Gastroesophageal sphincter (tissue), 4 donors: ENCODE results near the gene MRPL32. TPM values are rescaled to one million over a fixed set of nuclear protein-coding genes. Genes with fewer than 3 reads are reported as not detected.

Experiments used
- ATAC-seq: fragments of 150-250 bp; one replicate; pipeline ENCODE4 v1.9.1; 2016; ENCODE audit warnings: mild to moderate bottlenecking, moderate library complexity
- H3K27ac ChIP-seq, 4 donors: fragments of 200-600 bp; sonication (generic) in 3 of 4; 1 replicate in 3 of 4; 2 replicates in 1 of 4; pipeline ENCODE4 v1.5.1; 2016 to 2019
- H3K27me3 ChIP-seq: fragments of 200-600 bp; sonication (generic); one replicate; pipeline ENCODE4 v1.5.1; 2019
- H3K36me3 ChIP-seq, 2 donors: fragments of 200-600 bp; sonication (generic); one replicate each; pipeline ENCODE4 v1.5.1; 2019; ENCODE audit warnings: control low read depth in 1 of 2
- H3K4me1 ChIP-seq, 3 donors: fragments of 200-600 bp; sonication (generic); 1 replicate in 2 of 3; 2 replicates in 1 of 3; pipeline ENCODE4 v1.5.1; 2016 to 2019; ENCODE audit warnings: control low read depth in 2 of 3
- H3K4me3 ChIP-seq, 2 donors: fragments of 200-600 bp; sonication (generic); one replicate each; pipeline ENCODE4 v1.5.1; 2019; ENCODE audit warnings: mild to moderate bottlenecking in 1 of 2, moderate library complexity in 1 of 2
- H3K9me3 ChIP-seq, 3 donors: fragments of 200-600 bp; sonication (generic); one replicate each; pipeline ENCODE4 v1.5.1; 2017 to 2019; ENCODE audit warnings: control low read depth in 2 of 3
- EP300 ChIP-seq: sonication (generic); formaldehyde crosslinking; IDR thresholded peaks from one replicate; pipeline ENCODE4 v1.6.1; 2017; ENCODE audit warnings: antibody characterized with exemption, mild to moderate bottlenecking
- POLR2A ChIP-seq, 2 donors: fragments of 450-650 bp; IDR thresholded peaks; one replicate each; pipeline ENCODE4 v1.6.1; 2017; ENCODE audit warnings: antibody characterized with exemption in 2 of 2, mild to moderate bottlenecking in 2 of 2, moderate library complexity in 1 of 2
- POLR2AphosphoS5 ChIP-seq: sonication (generic); formaldehyde crosslinking; IDR thresholded peaks from one replicate; pipeline ENCODE4 v1.6.1; 2017; ENCODE audit warnings: antibody characterized with exemption
- WGBS, 2 donors: methylation state at CpG; one replicate each; pipeline ENCODE4 v1.1.5; 2018; ENCODE audit warnings: low coverage in 1 of 2; 5-methylcytosine and 5-hydroxymethylcytosine counted together
- total RNA-seq, 4 donors: library from RNA; depleted of rRNA; stranded (reverse); fragments of >200 nt; gene quantifications; one replicate each; pipeline ENCODE4 v1.1.0, GENCODE V29; 2016
- TF ChIP-seq, protein P1 (sequence below), 4 experiments: fragments of 200-600 bp in 2 of 4; fragments of 450-650 bp in 2 of 4; sonication (generic) in 1 of 4; IDR thresholded peaks; one replicate each; pipeline ENCODE4 v1.5.1; 2017 to 2019; ENCODE audit warnings: antibody characterized with exemption in 4 of 4, mild to moderate bottlenecking in 2 of 4, moderate library complexity in 2 of 4

MRPL32 gene
- total RNA-seq, 4 donors from 2014 or later, result 45.6 to 68.7 (median 53.8) TPM

DNA sequence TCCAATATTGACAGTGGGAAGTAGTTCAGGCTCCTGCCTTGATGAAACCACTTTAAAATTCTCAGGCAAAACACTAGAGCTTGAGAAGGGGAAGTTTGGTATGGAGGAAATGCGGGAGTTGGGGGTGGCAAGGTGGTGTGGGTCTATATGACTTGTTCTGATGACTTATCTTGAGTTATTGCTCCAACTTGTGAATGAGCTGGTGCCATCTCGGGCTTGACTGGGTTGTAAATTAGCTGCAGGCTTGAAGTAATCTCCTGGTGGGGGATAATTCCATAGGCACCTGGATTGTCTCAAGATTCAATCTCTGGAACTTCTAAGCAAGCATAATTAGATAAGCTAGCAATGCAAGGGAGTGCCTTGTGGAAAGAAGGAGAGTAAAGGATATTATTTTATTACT is 29.0 kb downstream of the MRPL32 start:
- H3K36me3 ChIP-seq, result no peaks in the 10 kb centered on the region
- no peak overlapping the region for H3K4me3 ChIP-seq
- ATAC-seq, result no peak
- TF ChIP-seq POLR2AphosphoS5 (no peak), EP300 (no peak), POLR2A (IDR thresholded peaks at IDR 0.05) (no peak)
- TF ChIP-seq, protein P1, sequence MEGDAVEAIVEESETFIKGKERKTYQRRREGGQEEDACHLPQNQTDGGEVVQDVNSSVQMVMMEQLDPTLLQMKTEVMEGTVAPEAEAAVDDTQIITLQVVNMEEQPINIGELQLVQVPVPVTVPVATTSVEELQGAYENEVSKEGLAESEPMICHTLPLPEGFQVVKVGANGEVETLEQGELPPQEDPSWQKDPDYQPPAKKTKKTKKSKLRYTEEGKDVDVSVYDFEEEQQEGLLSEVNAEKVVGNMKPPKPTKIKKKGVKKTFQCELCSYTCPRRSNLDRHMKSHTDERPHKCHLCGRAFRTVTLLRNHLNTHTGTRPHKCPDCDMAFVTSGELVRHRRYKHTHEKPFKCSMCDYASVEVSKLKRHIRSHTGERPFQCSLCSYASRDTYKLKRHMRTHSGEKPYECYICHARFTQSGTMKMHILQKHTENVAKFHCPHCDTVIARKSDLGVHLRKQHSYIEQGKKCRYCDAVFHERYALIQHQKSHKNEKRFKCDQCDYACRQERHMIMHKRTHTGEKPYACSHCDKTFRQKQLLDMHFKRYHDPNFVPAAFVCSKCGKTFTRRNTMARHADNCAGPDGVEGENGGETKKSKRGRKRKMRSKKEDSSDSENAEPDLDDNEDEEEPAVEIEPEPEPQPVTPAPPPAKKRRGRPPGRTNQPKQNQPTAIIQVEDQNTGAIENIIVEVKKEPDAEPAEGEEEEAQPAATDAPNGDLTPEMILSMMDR (IDR thresholded peaks at IDR 0.05), result no peak
- no peak overlapping the region for H3K27ac ChIP-seq
- H3K4me1 ChIP-seq, result no peaks in the 10 kb centered on the region
- H3K27me3 ChIP-seq, result no peaks in the 10 kb centered on the region
- H3K9me3 ChIP-seq, result no peaks in the 10 kb centered on the region
- 60 to 81% methylated on average over 2 of the region's 2 CpGs for WGBS, 2 donors

DNA sequence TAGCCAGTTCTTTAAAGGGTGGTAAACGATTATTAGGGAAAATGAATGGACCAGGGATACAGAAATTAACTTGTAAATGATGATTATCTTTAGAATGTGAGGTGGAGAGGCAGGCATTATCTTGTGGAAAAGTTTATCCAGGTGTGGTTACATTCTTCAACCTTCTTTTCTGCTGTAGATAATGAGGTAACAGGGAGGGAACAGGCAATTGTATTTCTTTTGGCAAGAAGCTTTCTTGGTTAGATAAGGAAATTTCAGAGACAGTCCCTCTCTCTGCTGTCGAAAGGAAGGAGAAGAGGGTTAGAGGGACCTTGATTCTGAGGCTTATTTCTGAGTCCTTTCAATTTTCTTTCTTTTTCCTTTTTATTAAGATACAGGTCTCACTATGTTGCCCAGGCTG is 32.1 kb downstream of the MRPL32 start:
- Histone ChIP-seq H3K27me3 (no peaks in the 10 kb centered on the region), H3K9me3 (no peaks in the 10 kb centered on the region), H3K36me3 (no peaks in the 10 kb centered on the region), H3K4me3 (no peak overlapping the region), H3K4me1 (no peaks in the 10 kb centered on the region), H3K27ac (no peak overlapping the region)
- ATAC-seq, result no peak
- 62 to 67% methylated on average over 2 of the region's 2 CpGs for WGBS, 2 donors
- TF ChIP-seq POLR2A (IDR thresholded peaks at IDR 0.05), result no peak
- TF ChIP-seq, protein P1 (IDR thresholded peaks at IDR 0.05), result no peak
- no peak for TF ChIP-seq POLR2AphosphoS5
- no peak for TF ChIP-seq EP300

DNA sequence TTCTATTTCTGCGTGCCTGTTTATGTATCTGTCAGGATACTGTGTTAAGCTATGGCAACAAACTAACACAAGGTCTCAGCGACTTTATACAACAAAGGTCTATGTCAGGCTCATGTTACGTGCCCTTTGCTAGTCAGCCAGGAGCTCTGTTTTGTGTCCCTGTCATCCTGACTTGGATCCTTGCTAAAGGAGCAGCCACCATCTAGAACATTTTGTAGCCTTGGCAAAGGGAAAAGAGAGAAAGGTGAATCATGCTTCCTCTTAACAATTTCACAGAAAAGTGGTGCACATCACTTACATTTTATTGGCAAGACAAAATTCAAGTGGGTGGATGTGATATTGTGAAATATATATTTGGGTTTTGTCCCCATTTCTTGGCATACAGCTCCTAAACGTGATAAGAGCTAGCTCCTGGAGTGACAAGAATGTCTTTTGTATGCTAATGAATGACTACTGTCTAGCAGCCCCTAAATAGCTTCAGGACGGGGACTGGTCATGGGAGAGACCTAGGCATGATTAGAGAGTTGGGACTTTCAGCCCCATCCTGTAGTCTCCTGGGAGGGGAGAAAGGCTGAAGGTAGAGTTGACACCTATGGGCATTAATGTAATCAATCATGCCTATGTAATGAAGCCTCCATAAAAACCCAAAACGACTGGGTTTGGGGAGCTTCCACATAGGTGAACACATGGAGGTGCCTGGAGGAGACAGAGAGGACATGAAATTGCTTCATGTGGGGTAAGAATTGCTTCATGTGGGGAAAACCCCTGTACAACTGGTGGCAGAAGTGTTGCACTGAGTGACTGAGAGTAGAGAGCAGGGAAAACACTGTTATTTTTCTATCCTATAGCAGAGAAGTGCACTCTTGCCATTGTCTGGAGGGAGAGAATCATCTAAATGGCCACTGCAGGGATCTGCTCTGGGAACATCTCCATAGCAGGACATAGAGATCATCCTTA is 33.0 kb downstream of the MRPL32 start:
- TF ChIP-seq POLR2A (IDR thresholded peaks at IDR 0.05) (no peak), EP300 (no peak), POLR2AphosphoS5 (peak; percentile 92)
- TF ChIP-seq, protein P1 (IDR thresholded peaks at IDR 0.05), result no peak
- no peaks in the 10 kb centered on the region for H3K4me1 ChIP-seq
- no peak overlapping the region for H3K27ac ChIP-seq
- no peaks in the 10 kb centered on the region for H3K27me3 ChIP-seq
- no peak for ATAC-seq
- H3K9me3 ChIP-seq, result no peaks in the 10 kb centered on the region
- 31 to 34% methylated on average over 6 of the region's 6 CpGs for WGBS, 2 donors
- H3K36me3 ChIP-seq, result no peaks in the 10 kb centered on the region
- no peak overlapping the region for H3K4me3 ChIP-seq

DNA sequence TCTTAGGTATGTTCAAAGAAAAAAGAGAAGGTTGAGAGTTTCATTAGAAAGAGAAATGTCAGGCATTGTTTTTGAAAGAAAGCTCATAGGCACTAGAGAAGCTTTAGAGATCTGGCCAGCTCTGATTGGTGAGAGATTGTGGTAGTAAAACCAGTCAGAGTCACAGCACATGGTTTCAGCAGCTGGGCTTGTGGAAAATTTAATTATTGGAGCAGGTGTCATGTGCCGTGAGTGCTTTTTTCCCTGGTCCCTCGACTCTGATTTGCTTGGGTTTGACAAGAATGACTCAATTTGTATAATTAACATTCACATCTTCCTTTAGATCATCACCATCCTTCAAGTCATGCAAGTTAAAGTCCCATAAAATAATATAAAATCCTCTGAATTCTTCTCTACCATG is 35.2 kb downstream of the MRPL32 start:
- Histone ChIP-seq H3K4me3 (no peak overlapping the region), H3K27ac (no peak overlapping the region), H3K27me3 (no peaks in the 10 kb centered on the region), H3K36me3 (no peaks in the 10 kb centered on the region), H3K9me3 (no peaks in the 10 kb centered on the region), H3K4me1 (peaks cover 0 to 1% (median under 1%) of the 10 kb centered on the region in 3 donors)
- ATAC-seq, result no peak
- TF ChIP-seq, protein P1 (IDR thresholded peaks at IDR 0.05), result no peak
- TF ChIP-seq EP300, result no peak
- TF ChIP-seq POLR2AphosphoS5, result no peak
- no peak for TF ChIP-seq POLR2A (IDR thresholded peaks at IDR 0.05)
- 66 to 79% methylated on average over 2 of the region's 2 CpGs for WGBS, 2 donors
